ENCODE results near the gene LHFPL5.

LHFPL5 gene

GRCh38 chr6:35852994-35853393 is 47.8 kb downstream of the LHFPL5 start:
- no peak for DNase-seq

GRCh38 chr6:35856250-35856649 is 51.1 kb downstream of the LHFPL5 start:
- DNase-seq = no peak

GRCh38 chr6:35857853-35858252 is 52.7 kb downstream of the LHFPL5 start:
- DNase-seq = no peak

DNA sequence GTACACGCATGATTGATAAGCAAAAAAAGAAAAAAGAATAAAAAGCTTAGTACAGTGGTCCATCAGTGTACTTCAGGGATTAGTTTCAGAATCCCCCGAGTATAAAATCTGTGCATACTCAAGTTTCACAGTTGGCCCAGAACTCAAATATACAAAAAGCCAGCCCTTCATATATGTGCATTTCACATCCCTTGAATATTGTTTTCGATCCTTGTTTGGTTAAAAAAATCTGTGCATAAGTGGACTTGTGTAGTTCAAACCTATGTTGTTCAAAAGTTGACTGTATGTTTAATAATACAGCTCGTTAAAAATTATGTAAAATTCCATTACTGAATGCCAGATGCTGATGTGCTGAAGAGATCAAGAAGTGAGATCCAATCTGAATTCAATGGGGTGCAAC is 54.2 kb downstream of the LHFPL5 start:
- no peak for DNase-seq

Measured in nucleus accumbens (tissue), 56 donors.